Activated naive CD4-positive, alpha-beta T cell (primary cell): ENCODE data around the gene C22orf31.

ENCODE experiments used
- DNase-seq, 4 experiments: peaks; one replicate each; lab custom pipeline; 2025; lab: John Stamatoyannopoulos, UW

C22orf31 gene

DNA sequence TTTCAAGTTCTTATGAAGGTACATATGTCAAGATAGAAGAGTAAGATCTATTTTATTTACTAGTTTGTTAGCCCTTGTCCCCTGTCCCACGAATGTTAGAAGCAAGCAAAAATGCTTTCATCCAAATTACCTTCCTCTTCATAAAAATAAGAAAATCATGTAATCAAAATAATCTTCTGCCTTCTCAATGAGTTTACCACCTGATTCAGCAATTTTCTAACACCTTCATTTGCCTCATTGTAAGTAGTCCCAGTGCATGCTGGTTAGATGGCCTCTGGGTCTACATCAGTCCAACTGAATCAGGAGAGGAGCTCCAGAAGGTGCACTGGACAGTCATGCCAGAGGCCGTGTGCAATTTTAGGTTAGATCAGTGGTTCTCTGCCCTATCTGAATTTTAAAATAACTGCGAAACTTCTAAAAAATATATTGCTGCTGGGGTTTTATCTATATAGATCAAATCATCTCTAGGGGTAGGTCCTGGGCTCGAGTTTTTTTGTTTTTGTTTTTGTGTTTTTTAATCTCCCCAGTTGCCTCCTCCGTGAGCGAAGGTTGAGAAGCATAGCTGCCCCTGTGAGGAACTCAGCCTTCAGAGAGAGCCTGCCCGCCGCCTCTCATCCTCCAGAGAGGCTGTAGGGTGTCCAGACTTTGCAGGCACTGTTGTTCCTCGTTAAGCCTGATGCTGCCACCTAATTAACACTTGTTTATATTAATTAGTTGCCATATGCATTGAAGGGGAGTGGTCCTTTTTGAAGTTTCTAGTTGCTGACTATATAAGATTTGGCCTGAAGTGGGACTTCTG, 32.2 kb downstream of the C22orf31 start:
- no peak for DNase-seq

DNA sequence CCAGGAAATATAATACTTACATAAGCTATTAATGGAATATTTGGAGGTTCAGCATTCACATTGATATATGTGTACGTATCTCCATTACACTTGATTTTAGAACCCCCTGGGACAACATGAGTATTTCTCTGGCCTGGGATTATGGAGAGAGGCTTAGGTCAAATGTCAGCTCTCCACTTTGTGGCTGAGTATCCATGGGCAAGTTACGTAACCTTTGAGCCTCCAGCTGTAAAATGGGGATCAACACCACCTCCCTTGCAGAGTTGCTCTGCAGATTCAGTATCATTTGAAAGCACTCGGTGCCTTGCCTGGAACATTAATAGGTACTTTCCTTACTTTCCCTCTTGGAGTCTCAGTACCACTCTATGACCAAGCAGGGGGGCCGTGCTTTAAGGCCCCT, 33.2 kb downstream of the C22orf31 start:
- DNase-seq: no peak

DNA sequence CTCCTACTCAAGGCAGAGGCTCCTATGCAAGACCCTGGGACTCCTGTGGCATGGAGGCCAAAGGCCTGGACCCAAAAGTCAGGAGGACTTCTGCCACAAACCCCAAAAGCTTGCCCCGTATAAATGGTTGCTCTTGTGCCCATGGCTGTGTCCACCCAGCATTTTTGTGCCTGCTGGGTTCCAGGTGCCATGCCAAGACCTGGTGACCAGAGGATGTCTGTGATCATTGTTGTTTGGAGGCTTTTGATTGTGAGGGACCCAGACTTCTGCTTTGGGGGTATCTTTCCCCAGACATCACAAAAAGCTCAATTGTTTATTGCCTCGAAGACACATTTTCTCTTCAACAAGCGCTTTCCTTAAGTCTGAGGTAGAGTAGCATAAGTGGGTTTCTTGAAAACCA, 35.1 kb downstream of the C22orf31 start:
- no peak for DNase-seq

DNA sequence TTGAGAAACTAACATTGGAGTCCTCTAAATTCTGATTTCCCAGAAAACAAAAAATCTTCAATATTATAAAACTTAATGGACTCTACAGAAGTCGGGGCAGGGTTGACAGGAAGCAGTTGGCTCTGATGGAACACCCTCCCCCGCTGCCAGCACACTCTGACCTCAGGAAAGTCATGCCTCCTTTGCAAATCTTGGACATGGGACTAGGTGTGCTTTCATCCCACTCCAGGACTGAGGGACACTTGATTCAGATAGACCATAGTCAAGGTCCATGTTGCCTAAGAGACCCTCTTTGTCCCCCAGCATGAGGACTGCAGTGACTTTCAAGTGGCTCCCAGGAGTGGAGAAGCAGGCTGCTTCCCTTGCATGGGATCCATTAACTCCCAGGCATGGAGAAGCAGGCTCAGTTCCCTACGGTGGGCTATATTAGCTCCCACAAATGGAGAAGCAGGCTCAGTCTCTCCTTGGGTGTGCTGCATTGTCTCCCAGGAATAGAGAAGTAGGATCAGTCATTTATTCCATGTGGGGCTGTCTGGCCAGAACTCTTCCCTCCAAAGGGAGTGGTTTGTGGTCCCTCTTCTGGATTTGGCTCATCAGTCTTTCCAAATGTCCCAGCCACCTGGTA, 38.3 kb downstream of the C22orf31 start:
- DNase-seq: no peak

DNA sequence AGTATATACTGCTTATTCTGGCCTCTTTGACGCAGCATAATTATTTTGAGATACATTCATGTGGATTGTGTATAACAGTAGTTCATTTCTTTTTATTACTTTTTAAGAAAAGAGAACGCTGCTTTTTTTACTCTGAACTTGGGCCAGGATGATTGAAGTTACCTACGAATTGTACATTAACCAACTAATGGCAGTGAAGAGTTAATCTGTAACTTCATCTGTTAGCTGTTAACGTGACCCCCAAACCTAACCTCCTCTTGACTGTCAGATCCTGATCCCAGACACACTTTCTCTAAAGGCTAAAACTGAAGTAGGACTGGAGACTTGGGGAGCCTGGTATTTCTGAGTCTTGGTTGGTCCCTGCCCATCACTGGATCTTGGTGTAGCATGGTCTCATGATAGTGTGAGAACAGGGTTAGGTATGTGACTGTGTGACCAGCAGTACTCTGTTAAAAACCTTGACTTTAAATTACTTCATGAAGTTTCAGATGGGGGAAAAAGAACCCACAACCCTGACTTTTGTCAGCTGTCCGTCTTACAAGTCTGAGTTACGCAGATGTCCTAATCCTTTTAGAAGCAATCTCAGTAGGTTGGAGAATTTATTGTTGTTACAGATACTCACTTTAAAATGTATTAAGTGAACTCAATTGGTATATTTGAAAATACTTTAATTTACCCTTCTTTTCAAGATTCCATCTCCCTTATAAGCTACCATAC, 39.4 kb downstream of the C22orf31 start:
- DNase-seq: no peak

DNA sequence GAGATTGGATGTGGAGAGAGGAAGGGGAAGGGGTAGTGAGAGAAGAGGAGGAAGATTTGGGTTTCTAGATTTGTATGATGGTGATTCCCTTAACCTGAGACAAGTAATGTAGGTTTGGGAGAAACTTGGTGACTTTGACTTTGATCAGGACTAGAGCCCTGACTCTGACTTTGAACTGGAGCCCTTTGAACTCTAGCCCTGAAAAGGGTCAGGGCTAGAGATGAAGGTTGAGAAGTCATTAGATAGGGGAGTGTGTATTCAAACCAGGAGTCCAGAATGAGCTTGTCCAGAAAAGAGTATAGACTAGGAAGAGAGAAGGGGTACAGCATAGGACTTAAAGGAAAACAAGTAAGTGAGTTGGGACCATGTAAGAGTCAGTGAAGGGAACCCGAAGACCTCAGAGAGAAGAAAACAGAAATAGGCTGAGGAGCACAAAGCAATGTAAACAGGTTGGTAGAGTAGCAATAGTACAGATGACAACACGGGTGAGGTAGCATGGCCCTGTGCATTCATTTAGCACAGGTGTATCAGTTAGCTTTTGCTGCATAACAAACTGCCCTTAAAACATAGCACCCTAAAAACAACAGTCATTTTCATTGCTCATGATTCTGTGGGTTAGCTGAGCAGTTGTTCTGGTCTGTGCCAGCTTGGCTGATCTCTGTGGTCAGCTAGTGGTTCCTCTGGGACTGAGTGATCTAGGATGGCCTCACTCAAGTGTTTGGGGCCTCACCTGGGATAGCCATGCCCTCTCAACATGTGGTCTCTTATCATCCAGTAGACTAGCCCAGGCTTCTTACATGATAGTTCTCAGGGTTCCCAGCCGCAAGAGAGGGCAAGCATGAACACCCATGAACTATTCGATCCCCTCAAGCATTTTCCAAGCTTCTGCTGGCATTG, 43.1 kb downstream of the C22orf31 start:
- no peak for DNase-seq

DNA sequence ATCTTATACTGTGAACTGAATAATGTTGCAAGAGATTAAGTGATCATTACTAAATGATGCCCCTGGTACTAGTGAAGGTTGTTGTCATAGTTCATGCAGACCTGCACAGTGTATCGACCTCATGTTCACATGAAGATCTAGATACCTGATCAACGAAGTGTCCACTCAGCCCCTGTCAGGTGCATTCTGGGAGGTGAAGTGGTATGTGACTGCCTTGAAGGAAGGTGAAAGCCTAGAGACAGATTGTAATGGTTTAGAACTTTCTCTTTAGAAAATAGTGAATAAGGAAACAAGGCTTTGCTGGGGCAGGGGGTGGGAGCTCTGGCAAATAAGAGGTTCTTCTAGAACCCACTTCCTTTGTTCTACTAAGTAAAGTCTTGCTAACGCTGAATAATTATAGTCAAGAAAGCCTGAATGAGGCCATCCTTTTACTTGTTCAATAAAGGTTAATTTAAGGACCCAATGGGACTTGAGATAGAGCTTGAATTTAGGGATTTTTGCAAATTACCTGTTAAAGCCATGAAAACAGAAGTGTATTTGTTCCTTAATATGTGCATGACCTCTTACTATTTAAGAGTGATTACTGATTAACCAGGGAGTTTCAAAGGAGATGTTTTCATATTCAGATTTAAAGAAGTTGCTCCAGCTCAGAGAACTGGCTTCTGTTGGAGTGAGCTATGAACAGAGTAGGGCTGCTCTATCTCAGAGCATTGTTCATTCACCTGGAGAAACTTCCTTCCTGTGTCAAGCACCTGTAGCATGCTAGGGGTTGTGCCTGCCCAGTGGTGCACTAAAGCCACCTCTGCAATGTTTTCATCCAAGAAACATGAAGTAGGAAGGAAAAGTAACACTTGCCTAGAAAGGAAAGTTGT, 45.3 kb downstream of the C22orf31 start:
- no peak for DNase-seq

DNA sequence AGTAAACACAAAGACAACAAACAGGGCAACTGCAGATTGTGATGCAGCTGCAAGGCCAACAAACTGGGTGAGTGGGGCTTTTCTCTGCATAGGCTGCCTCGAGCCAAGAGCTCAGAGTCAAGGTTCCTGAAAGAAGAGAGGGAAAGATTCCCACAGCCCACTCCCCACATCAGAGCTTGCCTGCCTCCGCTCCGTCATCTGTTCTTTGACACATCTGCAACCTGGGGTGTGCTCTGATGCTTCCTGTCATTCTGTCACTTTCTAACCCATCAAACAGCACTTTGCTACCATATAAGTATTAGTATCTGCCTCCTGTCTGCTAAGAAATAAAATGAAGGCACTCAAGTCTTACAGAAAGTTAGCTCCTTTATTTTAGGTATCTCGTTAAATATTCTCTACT, 46.9 kb downstream of the C22orf31 start:
- no peak for DNase-seq

DNA sequence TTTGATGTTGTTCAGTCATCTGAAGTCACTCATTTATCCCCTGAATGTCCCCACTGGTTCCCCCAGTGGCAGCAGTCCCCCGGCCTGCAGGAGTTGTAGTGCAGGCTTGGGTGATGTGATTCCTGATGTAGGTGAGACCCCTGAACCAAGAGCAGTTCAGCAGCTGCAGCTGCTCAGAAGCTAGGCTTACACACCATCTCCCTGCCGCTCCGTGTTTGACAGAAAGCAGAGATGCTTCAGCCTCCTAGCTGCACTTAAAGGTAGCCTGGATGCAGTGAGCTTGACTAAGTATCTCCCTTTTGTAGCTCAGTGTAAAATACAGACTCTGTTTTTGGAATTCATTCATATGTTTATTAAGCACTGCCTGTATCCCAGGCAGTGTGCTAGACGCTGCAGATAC, 47.3 kb downstream of the C22orf31 start:
- no peak for DNase-seq

DNA sequence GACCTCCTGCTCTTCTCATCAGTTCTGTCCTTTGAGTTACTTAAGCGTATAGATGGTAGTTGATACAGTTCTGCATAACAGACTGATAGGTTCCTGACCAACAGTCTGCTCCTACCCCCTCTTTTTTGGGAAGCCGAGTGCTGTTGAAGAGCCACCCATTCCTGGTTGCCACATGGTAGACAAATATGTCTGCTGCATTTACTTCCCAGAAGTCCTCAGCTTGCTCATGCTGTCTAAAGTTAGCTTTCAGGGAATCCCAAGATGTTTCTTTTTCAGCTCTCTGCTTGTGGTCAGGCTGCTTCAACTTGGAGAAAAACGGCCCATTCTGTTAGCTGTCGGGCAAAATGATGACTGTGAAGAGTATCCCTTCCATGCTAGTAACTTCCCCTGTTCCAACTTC, 48.7 kb downstream of the C22orf31 start:
- DNase-seq: no peak

DNA sequence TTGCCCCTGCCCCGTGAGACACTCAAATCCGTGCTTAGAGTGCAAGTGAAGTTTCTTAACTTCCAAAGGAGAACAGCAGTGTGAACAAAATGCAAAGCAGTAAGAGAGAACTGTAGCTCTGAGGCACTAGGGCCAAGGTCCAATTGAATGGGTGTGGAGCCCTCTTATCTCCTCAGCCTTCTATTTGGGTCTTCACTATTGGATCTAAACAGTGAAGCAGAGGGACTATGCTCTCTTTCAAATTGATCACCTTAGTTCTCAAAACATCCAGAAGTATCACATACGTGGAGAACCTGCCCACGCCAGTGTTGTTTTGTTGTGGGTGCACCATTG, 49.6 kb downstream of the C22orf31 start:
- DNase-seq: no peak

DNA sequence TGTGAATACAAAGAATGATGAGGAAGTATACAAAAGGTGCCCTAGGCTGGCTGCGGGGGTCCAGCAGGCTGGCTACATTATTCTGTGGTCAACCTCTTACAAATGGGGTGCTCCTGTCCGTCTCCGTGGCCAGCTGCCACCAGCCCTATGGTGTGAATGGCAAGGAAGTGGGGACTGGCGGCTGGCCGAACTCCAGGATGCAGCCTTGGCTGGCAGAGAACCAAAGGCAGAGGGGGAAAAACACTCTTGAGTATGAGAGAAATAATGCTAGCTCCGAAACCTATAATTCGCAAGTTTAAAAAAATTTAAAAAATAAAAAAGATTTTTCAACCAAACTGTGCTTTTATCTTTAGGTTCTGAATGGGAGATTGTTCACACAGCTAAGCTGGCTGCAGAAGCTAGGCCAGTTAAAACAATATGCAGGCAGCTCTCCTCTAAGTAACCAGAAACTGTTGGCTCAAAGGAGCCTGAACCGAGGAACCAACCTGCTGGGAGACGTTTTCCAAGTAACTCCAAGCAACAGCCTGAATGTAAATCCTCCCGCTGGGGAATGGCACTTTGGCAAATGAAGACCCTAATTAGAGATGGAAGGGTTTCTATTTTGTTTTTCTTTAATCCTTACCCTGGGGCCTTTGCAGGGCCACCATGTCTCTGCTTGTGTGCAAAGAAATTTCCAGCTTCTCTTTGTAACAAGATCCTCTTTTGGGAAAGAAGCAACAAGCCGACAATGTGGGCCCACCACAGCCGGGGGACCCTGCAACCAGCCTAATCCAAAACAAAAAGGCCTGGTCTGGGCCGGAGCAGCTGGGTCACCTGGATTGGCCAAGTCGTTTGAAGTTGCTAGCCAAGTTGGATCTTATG, 50.2 kb downstream of the C22orf31 start:
- DNase-seq: no peak

DNA sequence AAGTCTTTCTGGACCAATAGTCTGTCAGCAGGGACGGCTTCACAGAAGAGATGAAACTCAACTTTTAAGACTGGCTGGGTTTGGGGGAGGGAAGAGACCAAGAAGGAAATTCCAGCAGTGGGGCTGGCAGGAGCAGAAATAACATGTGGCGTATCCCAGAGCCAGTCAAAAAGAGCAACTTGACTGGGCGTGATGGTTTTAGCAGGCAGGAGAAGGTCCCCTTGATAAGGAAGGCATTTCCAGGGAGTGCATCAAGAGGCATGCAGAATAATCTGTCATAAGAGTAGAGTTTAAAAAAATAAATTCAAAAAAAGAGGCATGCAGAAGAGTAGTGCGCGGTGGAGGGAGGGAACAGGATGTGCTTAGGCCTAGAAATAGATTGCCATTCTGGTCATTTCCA, 52.5 kb downstream of the C22orf31 start:
- no peak for DNase-seq
